GM12878 (cell line): Measurements from ENCODE around the gene RFX5. TPM values are rescaled to one million over a fixed set of nuclear protein-coding genes. Genes with fewer than 3 reads are reported as not detected.
A peak's percentile ranks its signal among the peaks of the same experiment; 100 is the strongest.

Experiments used
- ATF7 ChIP-seq: fragments of 450-650 bp; IDR thresholded peaks from 2 replicates; pipeline ENCODE4 v1.6.1; 2016; ENCODE audit warnings: low read depth, mild to moderate bottlenecking
- CBX5 ChIP-seq: sonication (generic); IDR thresholded peaks from 2 replicates; pipeline ENCODE4 v1.6.1; 2016; ENCODE audit warnings: low read depth, moderate library complexity, mild to moderate bottlenecking, inconsistent platforms
- CHD2 ChIP-seq: IDR thresholded peaks from 2 replicates; pipeline ENCODE4 v1.6.1; 2011; ENCODE audit warnings: low read depth, low read length, improper control_type of control experiment, borderline replicate concordance
- FOXK2 ChIP-seq: fragments of 450-650 bp; IDR thresholded peaks from 2 replicates; pipeline ENCODE4 v1.6.1; 2017; ENCODE audit warnings: mild to moderate bottlenecking, moderate library complexity
- GABPA ChIP-seq: IDR thresholded peaks from 2 replicates; pipeline ENCODE4 v1.6.1; 2014; ENCODE audit warnings: antibody characterized with exemption, low read depth, mild to moderate bottlenecking, inconsistent platforms
- HDGF ChIP-seq: fragments of 450-650 bp; IDR thresholded peaks from 2 replicates; pipeline ENCODE4 v1.6.1; 2016; ENCODE audit warnings: antibody characterized with exemption
- IKZF1 ChIP-seq: fragments of 450-650 bp; conservative IDR thresholded peaks from 2 replicates; pipeline ENCODE4 v1.6.1; 2017; ENCODE audit warnings: antibody characterized with exemption, mild to moderate bottlenecking
- IKZF2 ChIP-seq, 2 experiments: fragments of 450-650 bp; IDR thresholded peaks; 2 replicates each; pipeline ENCODE4 v1.6.1; 2017; ENCODE audit warnings: mild to moderate bottlenecking in 2 of 2, moderate library complexity in 2 of 2
- MXI1 ChIP-seq: fragments of 150-350 bp; IDR thresholded peaks from 2 replicates; pipeline ENCODE4 v1.6.1; 2011; ENCODE audit warnings: low read depth, mild to moderate bottlenecking, inconsistent platforms, low read length, improper control_type of control experiment
- PKNOX1 ChIP-seq: fragments of 450-650 bp; IDR thresholded peaks from 2 replicates; pipeline ENCODE4 v1.6.1; 2016; ENCODE audit warnings: mild to moderate bottlenecking
- POLR2AphosphoS2 ChIP-seq: IDR thresholded peaks from 2 replicates; pipeline ENCODE4 v1.6.1; 2011; ENCODE audit warnings: low read depth, mild to moderate bottlenecking, low read length, improper control_type of control experiment, moderate library complexity
- POU2F2 ChIP-seq: IDR thresholded peaks from 3 replicates; pipeline ENCODE4 v1.6.1; 2011; ENCODE audit warnings: low read depth, mild to moderate bottlenecking, low read length, borderline replicate concordance
- RFX5 ChIP-seq: IDR thresholded peaks from 2 replicates; pipeline ENCODE4 v1.6.1; 2011; ENCODE audit warnings: low read depth, low read length, improper control_type of control experiment
- SUPT20H ChIP-seq: IDR thresholded peaks from 2 replicates; pipeline ENCODE4 v1.6.1; 2011; ENCODE audit warnings: low read depth, mild to moderate bottlenecking, low read length, moderate library complexity, borderline replicate concordance; ENCODE audit not compliant: control insufficient read depth
- TAF1 ChIP-seq: IDR thresholded peaks from 2 replicates; pipeline ENCODE4 v1.6.1; 2011; ENCODE audit warnings: mild to moderate bottlenecking, low read depth, low read length, borderline replicate concordance
- YBX1 ChIP-seq: fragments of 450-650 bp; IDR thresholded peaks from 2 replicates; pipeline ENCODE4 v1.6.1; 2016; ENCODE audit warnings: antibody characterized with exemption
- ZBED1 ChIP-seq: IDR thresholded peaks from 2 replicates; pipeline ENCODE4 v1.6.1; 2016; ENCODE audit warnings: borderline replicate concordance
- ZNF384 ChIP-seq: IDR thresholded peaks from 2 replicates; pipeline ENCODE4 v1.6.1; 2012; ENCODE audit warnings: low read depth, mild to moderate bottlenecking, low read length, improper control_type of control experiment, borderline replicate concordance
- polyA plus RNA-seq, 11 experiments: library from polyadenylated mRNA; depleted of rRNA in 4 of 11; unstranded in 6 of 11; stranded (reverse) in 5 of 11; fragments of >200 nt; fragmentation: Nextera tagmentation in 4 of 11; fragmentation: Illumina TruSeq in 1 of 11; extraction: Ambion mirVana in 4 of 11; extraction: Trizol in 1 of 11; gene quantifications; 1 replicate in 1 of 11; 2 replicates in 10 of 11; pipeline versions ENCODE4 v1.2.1 to v1.2.3, GENCODE V29; 2011 to 2016; ENCODE audit warnings: inconsistent platforms in 2 of 11, missing spikeins in 2 of 11, low read depth in 1 of 11
- total RNA-seq, 4 experiments: library from RNA; depleted of rRNA in 3 of 4; stranded (reverse); fragments of >200 nt in 3 of 4; fragmentation: Illumina TruSeq in 1 of 4; extraction: Trizol in 1 of 4; gene quantifications; 2 replicates each; pipeline versions ENCODE4 v1.2.1 to v1.2.3, GENCODE V29; 2013 to 2021
- TF ChIP-seq, protein P1 (sequence below): fragments of 450-650 bp; IDR thresholded peaks from 2 replicates; pipeline ENCODE4 v1.6.1; 2017; ENCODE audit warnings: low read depth, mild to moderate bottlenecking, moderate library complexity
- TF ChIP-seq, protein P2 (sequence below): fragments of 450-650 bp; IDR thresholded peaks from 2 replicates; pipeline ENCODE4 v1.6.1; 2018; ENCODE audit warnings: borderline replicate concordance, mild to moderate bottlenecking; ENCODE audit not compliant: partially characterized antibody
- TF ChIP-seq, protein P3 (sequence below): fragments of 450-650 bp; IDR thresholded peaks from 2 replicates; pipeline ENCODE4 v1.6.1; 2016; ENCODE audit warnings: mild to moderate bottlenecking, moderate library complexity, borderline replicate concordance

The RFX5 gene
- total and polyA plus RNA-seq, 10 of the 15 experiments (the other 5 are each of a cell fraction or from before 2014, with no cell fraction given) = 14.1 to 198 (median 124) TPM

GRCh38 chr1:151326619-151327222 is 20.3 kb downstream of the RFX5 start (continued):
- TF ChIP-seq ZNF384 (no peak), POLR2AphosphoS2 (peak; percentile 34; the same call in 1 of the 2 replicates), PKNOX1 (0 out of 2 replicates have a peak, but pooled peaks have one; percentile 7), MXI1 (peak; percentile 38; the same call in 1 of the 2 replicates), TAF1 (0 out of 2 replicates have a peak, but pooled peaks have one; percentile 4), CHD2 (0 out of 2 replicates have a peak, but pooled peaks have one; percentile 20), IKZF1 (peak; percentile 3; the same call in 1 of the 2 replicates), ATF7 (peak; percentile 24; the same call in 1 of the 2 replicates), RFX5 (0 out of 2 replicates have a peak, but pooled peaks have one; percentile 2), POU2F2 (peak; percentile 50; the same call in 1 of the 3 replicates), GABPA (no peak), FOXK2 (no peak), CBX5 (no peak), SUPT20H (no peak), IKZF2 (IDR thresholded peaks at IDR 0.05) (peak; percentile 19 to 35; a peak in 3 of 4 replicates), ZBED1 (no peak), HDGF (peak; percentile 89; the same call in 1 of the 2 replicates), YBX1 (0 out of 2 replicates have a peak, but pooled peaks have one; percentile 36)
- TF ChIP-seq, protein P1, sequence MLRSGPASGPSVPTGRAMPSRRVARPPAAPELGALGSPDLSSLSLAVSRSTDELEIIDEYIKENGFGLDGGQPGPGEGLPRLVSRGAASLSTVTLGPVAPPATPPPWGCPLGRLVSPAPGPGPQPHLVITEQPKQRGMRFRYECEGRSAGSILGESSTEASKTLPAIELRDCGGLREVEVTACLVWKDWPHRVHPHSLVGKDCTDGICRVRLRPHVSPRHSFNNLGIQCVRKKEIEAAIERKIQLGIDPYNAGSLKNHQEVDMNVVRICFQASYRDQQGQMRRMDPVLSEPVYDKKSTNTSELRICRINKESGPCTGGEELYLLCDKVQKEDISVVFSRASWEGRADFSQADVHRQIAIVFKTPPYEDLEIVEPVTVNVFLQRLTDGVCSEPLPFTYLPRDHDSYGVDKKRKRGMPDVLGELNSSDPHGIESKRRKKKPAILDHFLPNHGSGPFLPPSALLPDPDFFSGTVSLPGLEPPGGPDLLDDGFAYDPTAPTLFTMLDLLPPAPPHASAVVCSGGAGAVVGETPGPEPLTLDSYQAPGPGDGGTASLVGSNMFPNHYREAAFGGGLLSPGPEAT = peak; percentile 8; the same call in 1 of the 2 replicates
- TF ChIP-seq, protein P2, sequence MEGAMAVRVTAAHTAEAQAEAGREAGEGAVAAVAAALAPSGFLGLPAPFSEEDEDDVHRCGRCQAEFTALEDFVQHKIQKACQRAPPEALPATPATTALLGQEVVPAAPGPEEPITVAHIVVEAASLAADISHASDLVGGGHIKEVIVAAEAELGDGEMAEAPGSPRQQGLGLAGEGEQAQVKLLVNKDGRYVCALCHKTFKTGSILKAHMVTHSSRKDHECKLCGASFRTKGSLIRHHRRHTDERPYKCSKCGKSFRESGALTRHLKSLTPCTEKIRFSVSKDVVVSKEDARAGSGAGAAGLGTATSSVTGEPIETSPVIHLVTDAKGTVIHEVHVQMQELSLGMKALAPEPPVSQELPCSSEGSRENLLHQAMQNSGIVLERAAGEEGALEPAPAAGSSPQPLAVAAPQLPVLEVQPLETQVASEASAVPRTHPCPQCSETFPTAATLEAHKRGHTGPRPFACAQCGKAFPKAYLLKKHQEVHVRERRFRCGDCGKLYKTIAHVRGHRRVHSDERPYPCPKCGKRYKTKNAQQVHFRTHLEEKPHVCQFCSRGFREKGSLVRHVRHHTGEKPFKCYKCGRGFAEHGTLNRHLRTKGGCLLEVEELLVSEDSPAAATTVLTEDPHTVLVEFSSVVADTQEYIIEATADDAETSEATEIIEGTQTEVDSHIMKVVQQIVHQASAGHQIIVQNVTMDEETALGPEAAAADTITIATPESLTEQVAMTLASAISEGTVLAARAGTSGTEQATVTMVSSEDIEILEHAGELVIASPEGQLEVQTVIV = no peak
- TF ChIP-seq, protein P3, sequence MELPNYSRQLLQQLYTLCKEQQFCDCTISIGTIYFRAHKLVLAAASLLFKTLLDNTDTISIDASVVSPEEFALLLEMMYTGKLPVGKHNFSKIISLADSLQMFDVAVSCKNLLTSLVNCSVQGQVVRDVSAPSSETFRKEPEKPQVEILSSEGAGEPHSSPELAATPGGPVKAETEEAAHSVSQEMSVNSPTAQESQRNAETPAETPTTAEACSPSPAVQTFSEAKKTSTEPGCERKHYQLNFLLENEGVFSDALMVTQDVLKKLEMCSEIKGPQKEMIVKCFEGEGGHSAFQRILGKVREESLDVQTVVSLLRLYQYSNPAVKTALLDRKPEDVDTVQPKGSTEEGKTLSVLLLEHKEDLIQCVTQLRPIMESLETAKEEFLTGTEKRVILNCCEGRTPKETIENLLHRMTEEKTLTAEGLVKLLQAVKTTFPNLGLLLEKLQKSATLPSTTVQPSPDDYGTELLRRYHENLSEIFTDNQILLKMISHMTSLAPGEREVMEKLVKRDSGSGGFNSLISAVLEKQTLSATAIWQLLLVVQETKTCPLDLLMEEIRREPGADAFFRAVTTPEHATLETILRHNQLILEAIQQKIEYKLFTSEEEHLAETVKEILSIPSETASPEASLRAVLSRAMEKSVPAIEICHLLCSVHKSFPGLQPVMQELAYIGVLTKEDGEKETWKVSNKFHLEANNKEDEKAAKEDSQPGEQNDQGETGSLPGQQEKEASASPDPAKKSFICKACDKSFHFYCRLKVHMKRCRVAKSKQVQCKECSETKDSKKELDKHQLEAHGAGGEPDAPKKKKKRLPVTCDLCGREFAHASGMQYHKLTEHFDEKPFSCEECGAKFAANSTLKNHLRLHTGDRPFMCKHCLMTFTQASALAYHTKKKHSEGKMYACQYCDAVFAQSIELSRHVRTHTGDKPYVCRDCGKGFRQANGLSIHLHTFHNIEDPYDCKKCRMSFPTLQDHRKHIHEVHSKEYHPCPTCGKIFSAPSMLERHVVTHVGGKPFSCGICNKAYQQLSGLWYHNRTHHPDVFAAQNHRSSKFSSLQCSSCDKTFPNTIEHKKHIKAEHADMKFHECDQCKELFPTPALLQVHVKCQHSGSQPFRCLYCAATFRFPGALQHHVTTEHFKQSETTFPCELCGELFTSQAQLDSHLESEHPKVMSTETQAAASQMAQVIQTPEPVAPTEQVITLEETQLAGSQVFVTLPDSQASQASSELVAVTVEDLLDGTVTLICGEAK = peak; percentile 35; the same call in 1 of the 2 replicates
